A549 (cell line): Measurements from ENCODE around the gene FBXO31. TPM values are rescaled to one million over a fixed set of nuclear protein-coding genes. Genes with fewer than 3 reads are reported as not detected.
A peak's percentile ranks its signal among the peaks of the same experiment; 100 is the strongest.

Experiments
- ATAC-seq, 2 experiments: fragments of 200-7000 bp in 1 of 2; fragments of >200 bp in 1 of 2; cut with Nextera tagmentation in 1 of 2; cut with Tn5 transposase in 1 of 2; 3 replicates each; pipeline versions ENCODE4 v1.8.0 to v1.9.1; 2018 to 2020; ENCODE audit warnings: mild to moderate bottlenecking in 1 of 2, moderate library complexity in 1 of 2
- CTCF ChIA-PET: fragments of 300-600 bp; sonication (Branson Sonifier 250); formaldehyde crosslinking; extraction: SDS; loops from one replicate; lab custom pipeline; 2021; ENCODE audit warnings: antibody characterized with exemption, inconsistent platforms; lab: Yijun Ruan, JAX
- POLR2A ChIA-PET: fragments of 350-600 bp; formaldehyde crosslinking; extraction: SDS; loops from one replicate; lab custom pipeline; 2021; ENCODE audit warnings: antibody characterized with exemption, inconsistent platforms; lab: Yijun Ruan, JAX
- DNase-seq, 2 experiments: peaks; one replicate each; pipeline versions ENCODE4 v3.0.0 to v3.0.0-alpha.2; 2011 to 2016; ENCODE audit warnings: low read depth in 1 of 2, low spot score in 1 of 2
- FAIRE-seq: peaks from 2 replicates; lab custom pipeline; 2011; peaks lifted over from hg19 to GRCh38; lab: Jason Lieb, UNC
- H3K27ac ChIP-seq, 2 experiments: fragments of >200 bp; sonication (Bioruptor Twin); formaldehyde crosslinking; 3 replicates each; pipeline ENCODE4 v1.5.1; 2016 to 2017
- H3K4me1 ChIP-seq: fragments of >200 bp; sonication (Bioruptor Twin); formaldehyde crosslinking; 3 replicates; pipeline ENCODE4 v1.6.1; 2016
- H3K4me2 ChIP-seq: fragments of >200 bp; sonication (Bioruptor Twin); formaldehyde crosslinking; 3 replicates; pipeline ENCODE4 v1.6.1; 2016
- H3K4me3 ChIP-seq: fragments of >200 bp; sonication (Bioruptor Twin); formaldehyde crosslinking; 3 replicates; pipeline ENCODE4 v1.5.1; 2016
- H3K9me3 ChIP-seq: fragments of >200 bp; sonication (Bioruptor Twin); formaldehyde crosslinking; 3 replicates; pipeline ENCODE4 v1.6.1; 2016
- BCL3 ChIP-seq: fragments of >200 bp; sonication (Bioruptor Twin); formaldehyde crosslinking; IDR thresholded peaks from 3 replicates; pipeline ENCODE4 v1.6.1; 2016
- BHLHE40 ChIP-seq: IDR thresholded peaks from 2 replicates; pipeline ENCODE4 v1.6.1; 2012; ENCODE audit warnings: low read depth, low read length, inconsistent platforms
- CBX2 ChIP-seq: fragments of 200-600 bp; sonication (generic); IDR thresholded peaks from 2 replicates; pipeline ENCODE4 v1.6.1; 2016; ENCODE audit warnings: low read depth, mild to moderate bottlenecking, borderline replicate concordance
- CBX8 ChIP-seq: fragments of 200-600 bp; sonication (generic); IDR thresholded peaks from 2 replicates; pipeline ENCODE4 v1.6.1; 2016
- CEBPB ChIP-seq, 2 experiments: fragments of >200 bp in 1 of 2; sonication (Bioruptor Twin) in 1 of 2; formaldehyde crosslinking in 1 of 2; IDR thresholded peaks; 2 replicates each; pipeline ENCODE4 v1.6.1; 2012 to 2016
- CHD2 ChIP-seq: fragments of 150-350 bp; IDR thresholded peaks from 2 replicates; pipeline ENCODE4 v1.6.1; 2014; ENCODE audit warnings: low read length; ENCODE audit not compliant: partially characterized antibody
- E2F6 ChIP-seq: IDR thresholded peaks from 2 replicates; pipeline ENCODE4 v1.6.1; 2012; ENCODE audit warnings: low read depth, borderline replicate concordance
- EHF ChIP-seq: fragments of 250-450 bp; sonication (Bioruptor Pico); IDR thresholded peaks from 2 replicates; pipeline ENCODE4 v1.5.0; 2020; ENCODE audit warnings: mild to moderate bottlenecking
- EHMT2 ChIP-seq: fragments of 200-600 bp; sonication (generic); IDR thresholded peaks from 2 replicates; pipeline ENCODE4 v1.6.1; 2016; ENCODE audit warnings: antibody characterized with exemption, low read depth, mild to moderate bottlenecking, moderate library complexity
- ELK1 ChIP-seq: fragments of 150-350 bp; IDR thresholded peaks from 2 replicates; pipeline ENCODE4 v1.6.1; 2014; ENCODE audit warnings: low read depth, mild to moderate bottlenecking, low read length
- EP300 ChIP-seq, 2 experiments: fragments of >200 bp; sonication (Bioruptor Twin); formaldehyde crosslinking; IDR thresholded peaks; 2 replicates in 1 of 2; 3 replicates in 1 of 2; pipeline ENCODE4 v1.6.1; 2016 to 2017
- ESRRA ChIP-seq: fragments of 150-350 bp; IDR thresholded peaks from 2 replicates; pipeline ENCODE4 v1.6.1; 2014; ENCODE audit warnings: mild to moderate bottlenecking, low read length, borderline replicate concordance
- HMGXB4 ChIP-seq: fragments of 250-450 bp; sonication (Bioruptor Pico); IDR thresholded peaks from 2 replicates; pipeline ENCODE4 v1.5.0; 2021; ENCODE audit warnings: mild to moderate bottlenecking, moderate library complexity, borderline replicate concordance
- HOXB5 ChIP-seq: fragments of 250-450 bp; sonication (Bioruptor Pico); IDR thresholded peaks from 2 replicates; pipeline ENCODE4 v1.5.0; 2020; ENCODE audit warnings: mild to moderate bottlenecking, moderate library complexity
- JUN ChIP-seq, 2 experiments: fragments of >200 bp; sonication (Bioruptor Twin); formaldehyde crosslinking; IDR thresholded peaks; 2 replicates in 1 of 2; 3 replicates in 1 of 2; pipeline ENCODE4 v1.6.1; 2016 to 2017
- KDM5A ChIP-seq: fragments of 200-600 bp; sonication (generic); IDR thresholded peaks from 2 replicates; pipeline ENCODE4 v1.6.1; 2016; ENCODE audit warnings: antibody characterized with exemption, mild to moderate bottlenecking
- MAFK ChIP-seq: fragments of 450-650 bp; IDR thresholded peaks from 2 replicates; pipeline ENCODE4 v1.6.1; 2014; ENCODE audit not compliant: partially characterized antibody
- MAX ChIP-seq: IDR thresholded peaks from 2 replicates; pipeline ENCODE4 v1.6.1; 2012
- MAZ ChIP-seq: fragments of 150-350 bp; IDR thresholded peaks from 2 replicates; pipeline ENCODE4 v1.6.1; 2014; ENCODE audit warnings: antibody characterized with exemption, low read depth, low read length, borderline replicate concordance
- NFE2L2 ChIP-seq: fragments of 150-350 bp; conservative IDR thresholded peaks from 2 replicates; pipeline ENCODE4 v1.6.1; 2014; ENCODE audit warnings: low read length
- NPAS2 ChIP-seq: fragments of 250-450 bp; sonication (Bioruptor Pico); IDR thresholded peaks from 2 replicates; pipeline ENCODE4 v1.8.0; 2022; ENCODE audit warnings: mild to moderate bottlenecking, moderate library complexity, borderline replicate concordance
- NR3C1 ChIP-seq: fragments of >200 bp; sonication (Bioruptor Twin); formaldehyde crosslinking; IDR thresholded peaks from 3 replicates; pipeline ENCODE4 v1.6.1; 2017
- PHF8 ChIP-seq: fragments of 200-600 bp; sonication (generic); IDR thresholded peaks from 2 replicates; pipeline ENCODE4 v1.6.1; 2016; ENCODE audit warnings: low read depth, mild to moderate bottlenecking, antibody characterized with exemption, moderate library complexity, borderline replicate concordance
- POLR2A ChIP-seq: IDR thresholded peaks from 2 replicates; pipeline ENCODE4 v1.6.1; 2012; ENCODE audit warnings: mild to moderate bottlenecking, low read length
- RARB ChIP-seq: fragments of 250-450 bp; sonication (Bioruptor Pico); IDR thresholded peaks from 2 replicates; pipeline ENCODE4 v1.8.0; 2021; ENCODE audit warnings: mild to moderate bottlenecking, moderate library complexity
- RCOR1 ChIP-seq: fragments of 150-350 bp; IDR thresholded peaks from 2 replicates; pipeline ENCODE4 v1.6.1; 2014; ENCODE audit warnings: antibody characterized with exemption, low read length, low read depth
- REST ChIP-seq: fragments of 200-600 bp; sonication (generic); IDR thresholded peaks from 2 replicates; pipeline ENCODE4 v1.6.1; 2016; ENCODE audit warnings: antibody characterized with exemption, mild to moderate bottlenecking, moderate library complexity
- TP53 ChIP-seq: fragments of 250-450 bp; sonication (Bioruptor Pico); IDR thresholded peaks from 2 replicates; pipeline ENCODE4 v1.5.0; 2021; ENCODE audit warnings: mild to moderate bottlenecking, moderate library complexity
- ZC3H11A ChIP-seq: fragments of 450-650 bp; IDR thresholded peaks from 2 replicates; pipeline ENCODE4 v1.6.1; 2014; ENCODE audit warnings: antibody characterized with exemption, mild to moderate bottlenecking
- ZSCAN20 ChIP-seq: fragments of 250-450 bp; sonication (Bioruptor Pico); IDR thresholded peaks from 2 replicates; pipeline ENCODE4 v1.8.0; 2022; ENCODE audit warnings: mild to moderate bottlenecking, moderate library complexity
- WGBS: methylation state at CpG from one replicate; pipeline ENCODE4 v1.1.6; 2017; ENCODE audit errors: missing lambda C conversion rate; 5-methylcytosine and 5-hydroxymethylcytosine counted together
- polyA plus RNA-seq, 4 experiments: library from polyadenylated mRNA; depleted of rRNA in 3 of 4; stranded (reverse); fragments of >200 nt; fragmentation: RNase III in 1 of 4; extraction: RNeasy Plus Mini Kit Qiagen cat#74134 plus additional on column Dnase treatment in 1 of 4; gene quantifications; 2 replicates in 3 of 4; 3 replicates in 1 of 4; pipeline ENCODE4 v1.2.3, GENCODE V29; 2011 to 2017

Gene FBXO31
- polyA plus RNA-seq, 2 of the 4 experiments (the other 2 are of a cell fraction) = 10.5 to 11.1 TPM

GRCh38 chr16:87391324-87391949 is 7.9 kb upstream of the FBXO31 start:
- Histone ChIP-seq H3K4me2 (peak overlapping the region; percentile 85), H3K27ac (peak overlapping the region; percentile 98 to 99), H3K4me3 (peak overlapping the region; percentile 88), H3K9me3 (no peaks in the 10 kb centered on the region), H3K4me1 (peaks cover 52% of the 10 kb centered on the region)
- WGBS = 26% methylated on average over 23 of the region's 44 CpGs
- CTCF ChIA-PET = no interaction called here
- TF ChIP-seq HMGXB4 (CRISPR knock-in tag) (no peak; the same call in 1 of the 2 replicates), E2F6 (peak; percentile 59; the same call in 1 of the 2 replicates), NPAS2 (no peak), ESRRA (no peak), POLR2A (no peak), CBX8 (no peak), NR3C1 (no peak), CEBPB (IDR thresholded peaks at IDR 0.05) (peak; percentile 71 to 82; a peak in 3 of 4 replicates), CHD2 (no peak), BCL3 (no peak), HOXB5 (0 out of 2 replicates have a peak, but pooled peaks have one; percentile 29), CBX2 (no peak), RCOR1 (no peak), REST (no peak), BHLHE40 (no peak), MAZ (no peak), TP53 (peak; percentile 68; the same call in 1 of the 2 replicates), EP300 (IDR thresholded peaks at IDR 0.05) (0 out of 5 replicates have a peak, but pooled peaks of 1 of the 2 experiments have one; percentile 16), JUN (IDR thresholded peaks at IDR 0.05) (no peak), EHF (no peak), MAX (no peak; the same call in 1 of the 2 replicates), MAFK (no peak), NFE2L2 (no peak), ZSCAN20 (CRISPR knock-in tag) (no peak), ZC3H11A (no peak), ELK1 (no peak), KDM5A (no peak), EHMT2 (no peak), PHF8 (peak; percentile 47), RARB (no peak)
- POLR2A ChIA-PET = interaction anchor here (0.7 kb wide), 1 partner anchor 74 kb away, joined by 3 read pairs; the partner anchor contains the start of gene C16orf95
- ATAC-seq = peak in 1 of 2 experiments; percentile 1; a peak in 5 of 6 replicates
- DNase-seq = peak in 1 of 2 experiments; percentile 47
- FAIRE-seq = no peak
